OCI-LY7 (cell line): ENCODE measurements around the gene ETS2.

Experiments used
- EZH2phosphoT487 ChIP-seq: fragments of 200-600 bp; sonication (generic); IDR thresholded peaks from 2 replicates; pipeline ENCODE4 v1.6.1; 2018; ENCODE audit warnings: low read depth, borderline replicate concordance, mild to moderate bottlenecking, mixed run types, antibody characterized with exemption, low read length, moderate library complexity, mixed read lengths
- TF ChIP-seq, protein P1 (sequence below): fragments of 200-600 bp; sonication (generic); conservative IDR thresholded peaks from 2 replicates; pipeline ENCODE4 v1.5.1; 2014; ENCODE audit warnings: mild to moderate bottlenecking, antibody characterized with exemption, low read length, moderate library complexity, mixed read lengths

DNA sequence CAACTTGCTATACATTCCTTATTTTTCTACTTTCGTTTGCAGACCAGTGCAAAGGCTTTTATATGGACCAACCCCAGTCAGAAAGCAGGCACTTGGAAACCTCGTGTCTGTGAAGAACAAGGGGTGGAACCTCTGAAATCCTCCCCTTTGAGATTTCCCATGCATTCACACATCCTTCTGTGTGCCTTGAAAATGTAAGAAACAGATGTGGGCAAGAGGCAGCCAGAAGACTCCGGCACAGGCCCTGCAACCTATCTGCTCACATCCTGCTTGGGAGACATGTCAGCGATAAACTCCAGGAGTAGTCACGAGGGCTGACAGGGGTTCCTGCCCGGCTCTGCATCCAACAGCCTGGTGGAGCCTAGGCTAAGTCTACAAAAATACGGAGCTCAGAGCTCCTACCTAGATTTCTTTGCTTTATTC lies 42.5 kb downstream of the ETS2 start:
- TF ChIP-seq, protein P1, sequence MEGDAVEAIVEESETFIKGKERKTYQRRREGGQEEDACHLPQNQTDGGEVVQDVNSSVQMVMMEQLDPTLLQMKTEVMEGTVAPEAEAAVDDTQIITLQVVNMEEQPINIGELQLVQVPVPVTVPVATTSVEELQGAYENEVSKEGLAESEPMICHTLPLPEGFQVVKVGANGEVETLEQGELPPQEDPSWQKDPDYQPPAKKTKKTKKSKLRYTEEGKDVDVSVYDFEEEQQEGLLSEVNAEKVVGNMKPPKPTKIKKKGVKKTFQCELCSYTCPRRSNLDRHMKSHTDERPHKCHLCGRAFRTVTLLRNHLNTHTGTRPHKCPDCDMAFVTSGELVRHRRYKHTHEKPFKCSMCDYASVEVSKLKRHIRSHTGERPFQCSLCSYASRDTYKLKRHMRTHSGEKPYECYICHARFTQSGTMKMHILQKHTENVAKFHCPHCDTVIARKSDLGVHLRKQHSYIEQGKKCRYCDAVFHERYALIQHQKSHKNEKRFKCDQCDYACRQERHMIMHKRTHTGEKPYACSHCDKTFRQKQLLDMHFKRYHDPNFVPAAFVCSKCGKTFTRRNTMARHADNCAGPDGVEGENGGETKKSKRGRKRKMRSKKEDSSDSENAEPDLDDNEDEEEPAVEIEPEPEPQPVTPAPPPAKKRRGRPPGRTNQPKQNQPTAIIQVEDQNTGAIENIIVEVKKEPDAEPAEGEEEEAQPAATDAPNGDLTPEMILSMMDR: no peak
- no peak for TF ChIP-seq EZH2phosphoT487
